PC-9 (cell line): ENCODE results near the gene SNX5. TPM values are rescaled to one million over a fixed set of nuclear protein-coding genes. Genes with fewer than 3 reads are reported as not detected.

Experiments
- BruUV-seq: library from RNA; stranded (reverse); fragments of 400-500 nt; replicated peaks from 2 replicates; lab custom pipeline; 2021; lab: Mats Ljungman, UMichigan
- CTCF ChIA-PET: fragments of 300-600 bp; sonication (Branson Sonifier 250); formaldehyde crosslinking; loops from one replicate; lab custom pipeline; 2022; ENCODE audit warnings: antibody characterized with exemption; lab: Charles Lee
- POLR2A ChIA-PET: fragments of 300-600 bp; sonication (Branson Sonifier 250); formaldehyde crosslinking; loops from one replicate; lab custom pipeline; 2022; ENCODE audit warnings: antibody characterized with exemption; ENCODE audit not compliant: unreplicated experiment; lab: Charles Lee
- DNase-seq, 2 experiments: peaks; one replicate each; pipeline versions ENCODE4 v3.0.0 to v3.0.0-alpha.2; 2015 to 2022; ENCODE audit warnings: mixed read lengths in 1 of 2
- H2AFZ ChIP-seq: fragments of 200-600 bp; sonication (generic); 2 replicates; pipeline ENCODE4 v1.8.1; 2017; ENCODE audit warnings: antibody characterized with exemption
- H3F3A ChIP-seq: fragments of 200-600 bp; sonication (generic); 2 replicates; pipeline ENCODE4 v1.8.1; 2017; ENCODE audit warnings: antibody characterized with exemption, mild to moderate bottlenecking, low read depth; ENCODE audit not compliant: insufficient read depth
- H3K27ac ChIP-seq: fragments of 200-600 bp; sonication (generic); 2 replicates; pipeline ENCODE4 v1.6.1; 2016; ENCODE audit warnings: mixed run types
- H3K27me3 ChIP-seq: fragments of 200-600 bp; sonication (generic); 2 replicates; pipeline ENCODE4 v1.6.1; 2016; ENCODE audit warnings: low read depth, mixed run types; ENCODE audit not compliant: insufficient read depth
- H3K36me3 ChIP-seq: fragments of 200-600 bp; sonication (generic); 2 replicates; pipeline ENCODE4 v1.6.1; 2016; ENCODE audit warnings: low read depth, mixed run types
- H3K4me1 ChIP-seq: fragments of 200-600 bp; sonication (generic); replicated peaks from 2 replicates; pipeline ENCODE4 v1.6.1; 2016; ENCODE audit warnings: mixed run types; ENCODE audit not compliant: insufficient read depth
- H3K4me2 ChIP-seq: fragments of 200-600 bp; sonication (generic); 2 replicates; pipeline ENCODE4 v1.6.1; 2017; ENCODE audit warnings: mixed run types
- H3K4me3 ChIP-seq: fragments of 200-600 bp; sonication (generic); 2 replicates; pipeline ENCODE4 v1.6.1; 2016; ENCODE audit warnings: mixed run types
- H3K79me2 ChIP-seq: fragments of 200-600 bp; sonication (generic); 2 replicates; pipeline ENCODE4 v1.6.1; 2017; ENCODE audit warnings: low read depth, mixed run types
- H3K9me2 ChIP-seq: fragments of 200-600 bp; sonication (generic); 2 replicates; pipeline ENCODE4 v1.8.1; 2017; ENCODE audit warnings: mild to moderate bottlenecking; ENCODE audit not compliant: insufficient read depth
- H3K9me3 ChIP-seq: fragments of 200-600 bp; sonication (generic); 2 replicates; pipeline ENCODE4 v1.8.1; 2016; ENCODE audit warnings: low read depth; ENCODE audit not compliant: insufficient read depth
- H4K20me1 ChIP-seq: fragments of 200-600 bp; sonication (generic); 2 replicates; pipeline ENCODE4 v1.8.1; 2017; ENCODE audit not compliant: insufficient read depth
- EZH2 ChIP-seq: fragments of 200-600 bp; sonication (generic); IDR thresholded peaks from 2 replicates; pipeline ENCODE4 v1.8.0; 2017; ENCODE audit warnings: antibody characterized with exemption, low read depth
- intact Hi-C: fragments of 100-400 bp; cut with micrococcal nuclease; formaldehyde crosslinking; loops from one replicate; pipeline ENCODE4 v1.10.0; 2022; ENCODE audit not compliant: unreplicated experiment
- total RNA-seq: library from RNA; stranded (reverse); gene quantifications from 2 replicates; pipeline ENCODE4 v1.2.3, GENCODE V29; 2021
- TF ChIP-seq, protein P1 (sequence below): fragments of 200-600 bp; sonication (generic); conservative IDR thresholded peaks from 2 replicates; pipeline ENCODE4 v1.6.1; 2017; ENCODE audit warnings: mixed run types, antibody characterized with exemption, mild to moderate bottlenecking, moderate library complexity

Gene SNX5
- total RNA-seq, 1 experiment from 2014 or later, result 116 TPM

DNA sequence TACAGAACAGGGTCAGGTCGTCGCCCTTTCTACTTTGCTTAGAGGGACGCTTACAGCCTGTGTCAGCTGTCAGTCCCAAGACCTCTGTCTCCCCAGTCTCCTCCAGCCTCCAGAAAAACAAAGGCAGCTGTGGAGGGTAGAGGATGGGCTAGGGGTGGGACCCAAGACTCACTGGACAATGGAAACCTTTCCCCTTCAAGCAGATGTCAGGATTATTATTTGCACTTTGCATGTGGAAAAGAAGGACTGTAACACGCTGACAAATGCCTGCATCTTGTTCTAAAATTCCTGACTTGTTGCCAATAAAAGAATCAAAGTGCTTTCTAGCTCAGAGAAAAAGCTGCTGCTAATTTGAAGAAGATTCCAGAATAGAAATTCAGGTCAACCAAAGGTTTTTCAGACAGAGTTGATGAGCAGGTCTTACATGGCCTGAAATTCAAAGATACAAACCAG is 58.7 kb downstream of the SNX5 start:
- BruUV-seq, result no TSS peak
- no peaks in the 10 kb centered on the region for H3F3A ChIP-seq
- intact Hi-C loops, result no loop called here
- H3K4me3 ChIP-seq, result no peak overlapping the region
- TF ChIP-seq, protein P1, sequence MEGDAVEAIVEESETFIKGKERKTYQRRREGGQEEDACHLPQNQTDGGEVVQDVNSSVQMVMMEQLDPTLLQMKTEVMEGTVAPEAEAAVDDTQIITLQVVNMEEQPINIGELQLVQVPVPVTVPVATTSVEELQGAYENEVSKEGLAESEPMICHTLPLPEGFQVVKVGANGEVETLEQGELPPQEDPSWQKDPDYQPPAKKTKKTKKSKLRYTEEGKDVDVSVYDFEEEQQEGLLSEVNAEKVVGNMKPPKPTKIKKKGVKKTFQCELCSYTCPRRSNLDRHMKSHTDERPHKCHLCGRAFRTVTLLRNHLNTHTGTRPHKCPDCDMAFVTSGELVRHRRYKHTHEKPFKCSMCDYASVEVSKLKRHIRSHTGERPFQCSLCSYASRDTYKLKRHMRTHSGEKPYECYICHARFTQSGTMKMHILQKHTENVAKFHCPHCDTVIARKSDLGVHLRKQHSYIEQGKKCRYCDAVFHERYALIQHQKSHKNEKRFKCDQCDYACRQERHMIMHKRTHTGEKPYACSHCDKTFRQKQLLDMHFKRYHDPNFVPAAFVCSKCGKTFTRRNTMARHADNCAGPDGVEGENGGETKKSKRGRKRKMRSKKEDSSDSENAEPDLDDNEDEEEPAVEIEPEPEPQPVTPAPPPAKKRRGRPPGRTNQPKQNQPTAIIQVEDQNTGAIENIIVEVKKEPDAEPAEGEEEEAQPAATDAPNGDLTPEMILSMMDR, result no peak
- TF ChIP-seq EZH2, result no peak
- no peaks in the 10 kb centered on the region for H3K79me2 ChIP-seq
- ChIA-PET POLR2A (no interaction called here), CTCF (no interaction called here)
- no peaks in the 10 kb centered on the region for H3K36me3 ChIP-seq
- no peak overlapping the region for H2AFZ ChIP-seq
- H3K27ac ChIP-seq, result no peak overlapping the region
- H3K4me2 ChIP-seq, result no peak overlapping the region
- no peaks in the 10 kb centered on the region; the same call in 1 of the 2 replicates for H3K27me3 ChIP-seq
- no peaks in the 10 kb centered on the region for H4K20me1 ChIP-seq
- H3K9me2 ChIP-seq, result no peaks in the 10 kb centered on the region
- H3K4me1 ChIP-seq, result no peaks in the 10 kb centered on the region
- DNase-seq, result no peak
- no peaks in the 10 kb centered on the region for H3K9me3 ChIP-seq

DNA sequence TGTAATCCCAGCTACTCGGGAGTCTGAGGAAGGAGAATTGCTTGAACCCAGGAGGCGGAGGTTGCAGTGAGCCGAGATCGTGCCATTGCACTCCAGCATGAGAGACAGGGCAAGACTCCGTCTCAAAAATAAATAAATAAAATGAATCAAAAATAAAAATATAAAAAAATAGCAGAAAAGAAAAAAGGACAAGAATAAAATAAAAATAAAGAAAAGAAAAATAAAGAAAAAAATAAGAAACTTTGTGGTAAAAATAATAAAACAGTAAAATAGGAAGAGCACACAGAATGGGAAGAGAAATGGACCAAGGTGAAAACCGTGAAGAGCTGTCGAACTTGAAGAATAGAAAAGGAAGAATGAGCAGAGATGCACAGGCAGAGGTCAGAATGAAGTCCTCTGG is 63.0 kb downstream of the SNX5 start:
- no TSS peak for BruUV-seq
- no peak for DNase-seq
- intact Hi-C loops, result no loop called here
- POLR2A ChIA-PET, result interaction anchor here (0.5 kb wide), 1 partner anchor 10 kb away, joined by 3 read pairs; no protein-coding TSS in a partner anchor
- H3K9me2 ChIP-seq, result no peaks in the 10 kb centered on the region
- no peaks in the 10 kb centered on the region for H3K4me1 ChIP-seq
- no peak overlapping the region for H3K4me3 ChIP-seq
- CTCF ChIA-PET, result no interaction called here
- no peaks in the 10 kb centered on the region for H3K79me2 ChIP-seq
- H3K27me3 ChIP-seq, result no peaks in the 10 kb centered on the region
- no peaks in the 10 kb centered on the region for H3K9me3 ChIP-seq
- no peak overlapping the region for H3K4me2 ChIP-seq
- H3K27ac ChIP-seq, result no peak overlapping the region
- no peaks in the 10 kb centered on the region for H3K36me3 ChIP-seq
- H3F3A ChIP-seq, result no peaks in the 10 kb centered on the region
- no peaks in the 10 kb centered on the region for H4K20me1 ChIP-seq
- no peak overlapping the region for H2AFZ ChIP-seq
- TF ChIP-seq EZH2, result no peak
- TF ChIP-seq, protein P1, result no peak

DNA sequence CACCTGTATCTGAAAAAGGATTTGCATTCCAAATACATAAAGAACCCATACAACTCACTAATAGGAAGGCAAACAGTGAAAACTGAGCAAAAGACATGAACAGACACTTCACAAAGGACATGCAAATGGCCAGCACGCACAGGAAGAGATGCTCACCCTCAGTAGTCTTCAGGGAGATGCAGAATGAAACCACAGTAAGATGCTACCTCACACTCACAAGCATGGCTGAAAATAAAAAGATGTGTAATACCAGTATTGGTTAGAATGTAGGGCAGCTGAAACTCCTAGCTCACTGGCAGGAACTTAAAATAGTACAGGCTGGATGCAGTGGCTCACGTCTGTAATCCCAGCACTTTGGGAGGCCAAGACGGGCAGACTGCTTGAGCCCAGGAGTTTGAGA is 64.6 kb downstream of the SNX5 start:
- no peaks in the 10 kb centered on the region for H3K27me3 ChIP-seq
- H3K9me2 ChIP-seq, result no peaks in the 10 kb centered on the region
- no peak overlapping the region for H3K4me2 ChIP-seq
- CTCF ChIA-PET, result no interaction called here
- H3K4me1 ChIP-seq, result no peaks in the 10 kb centered on the region
- intact Hi-C loops, result no loop called here
- DNase-seq, result no peak
- no peaks in the 10 kb centered on the region for H4K20me1 ChIP-seq
- BruUV-seq, result no TSS peak
- H3K36me3 ChIP-seq, result no peaks in the 10 kb centered on the region
- no peak overlapping the region for H3K27ac ChIP-seq
- H2AFZ ChIP-seq, result no peak overlapping the region
- no peaks in the 10 kb centered on the region for H3K79me2 ChIP-seq
- H3F3A ChIP-seq, result no peaks in the 10 kb centered on the region
- no peak overlapping the region for H3K4me3 ChIP-seq
- H3K9me3 ChIP-seq, result no peaks in the 10 kb centered on the region
- TF ChIP-seq EZH2, result no peak
- TF ChIP-seq, protein P1, result no peak
- POLR2A ChIA-PET, result no interaction called here
